Activated CD8-positive, alpha-beta T cell treated with anti-CD3 and anti-CD28 coated beads for 36 hours (primary cell): ENCODE data around the gene TTYH1. TPM values are rescaled to one million over a fixed set of nuclear protein-coding genes. Genes with fewer than 3 reads are reported as not detected.

Source experiments
- ATAC-seq: fragments of 200-7000 bp; cut with Tn5 transposase; one replicate; pipeline ENCODE4 v1.10.0; 2021; ENCODE audit warnings: mild to moderate bottlenecking, moderate library complexity
- CTCF ChIA-PET: fragments of 350-600 bp; sonication (Branson Sonifier 250); formaldehyde crosslinking; loops from one replicate; lab custom pipeline; 2021; ENCODE audit warnings: antibody characterized with exemption; lab: Charles Lee
- POLR2A ChIA-PET: fragments of 350-600 bp; sonication (Branson Sonifier 250); formaldehyde crosslinking; loops from one replicate; lab custom pipeline; 2021; ENCODE audit warnings: antibody characterized with exemption; lab: Charles Lee
- DNase-seq: peaks from one replicate; pipeline ENCODE4 v3.0.0-alpha.2; 2020
- H3K27ac Mint-ChIP-seq: one replicate; pipeline ENCODE4 v1.8.0; 2021; ENCODE audit warnings: mild to moderate bottlenecking, mixed read lengths
- H3K27me3 Mint-ChIP-seq: one replicate; pipeline ENCODE4 v1.8.0; 2021; ENCODE audit warnings: mixed read lengths
- H3K36me3 Mint-ChIP-seq: one replicate; pipeline ENCODE4 v1.8.0; 2021; ENCODE audit warnings: low read depth, mixed read lengths
- H3K4me1 Mint-ChIP-seq: one replicate; pipeline ENCODE4 v1.8.0; 2021; ENCODE audit warnings: low read depth, mixed read lengths
- H3K4me3 Mint-ChIP-seq: one replicate; pipeline ENCODE4 v1.8.0; 2021; ENCODE audit warnings: mild to moderate bottlenecking, moderate library complexity, mixed read lengths
- H3K9me3 Mint-ChIP-seq: one replicate; pipeline ENCODE4 v1.8.0; 2021; ENCODE audit warnings: mixed read lengths
- CTCF ChIP-seq: fragments of 200-600 bp; IDR thresholded peaks from one replicate; pipeline ENCODE4 v1.8.0; 2022; ENCODE audit warnings: antibody characterized with exemption, mild to moderate bottlenecking
- intact Hi-C: fragments of 100-400 bp; cut with micrococcal nuclease; formaldehyde crosslinking; loops from one replicate; pipeline ENCODE4 v1.10.0; 2022
- total RNA-seq, 2 experiments: library from RNA; stranded (reverse); gene quantifications; one replicate each; pipeline ENCODE4 v1.2.3, GENCODE V29; 2021

The TTYH1 gene
- total RNA-seq, 2 experiments from 2014 or later: 0.70 TPM; not detected in 1

GRCh38 chr19:54405628-54406027 lies 9.6 kb upstream of the TTYH1 start:
- H3K4me3 Mint-ChIP-seq: no peak overlapping the region
- peaks cover 2% of the 10 kb centered on the region for H3K27me3 Mint-ChIP-seq
- no peak for ATAC-seq
- H3K27ac Mint-ChIP-seq: no peak overlapping the region
- H3K36me3 Mint-ChIP-seq: peaks cover 1% of the 10 kb centered on the region
- no peak for DNase-seq
- H3K9me3 Mint-ChIP-seq: peaks cover 1% of the 10 kb centered on the region
- intact Hi-C loops: no loop called here
- ChIA-PET POLR2A (no interaction called here), CTCF (interaction anchor here (4.3 kb wide), 1 partner anchor 14 kb away, joined by 23 read pairs; no protein-coding TSS in a partner anchor)
- no peak for TF ChIP-seq CTCF
- no peaks in the 10 kb centered on the region for H3K4me1 Mint-ChIP-seq

- Mint-ChIP-seq H3K27me3 (peaks cover 8% of the 10 kb centered on the region), H3K9me3 (peaks cover 1% of the 10 kb centered on the region), H3K4me1 (no peaks in the 10 kb centered on the region), H3K27ac (no peak overlapping the region), H3K4me3 (no peak overlapping the region), H3K36me3 (peaks cover 1% of the 10 kb centered on the region)
- intact Hi-C loops: no loop called here
- TF ChIP-seq CTCF: no peak
- DNase-seq: no peak
- no peak for ATAC-seq
- ChIA-PET CTCF (interaction anchor here (1.3 to 3.0 kb wide), 2 partner anchors 17 to 83 kb away, joined by 4 to 16 read pairs; no protein-coding TSS in a partner anchor), POLR2A (no interaction called here)
These were observed 7.5 kb upstream of the TTYH1 start for GRCh38 chr19:54407780-54408179.

- peaks cover 8% of the 10 kb centered on the region for H3K27me3 Mint-ChIP-seq
- DNase-seq: no peak
- CTCF ChIA-PET: interaction anchor here (3.0 kb wide), 1 partner anchor 17 kb away, joined by 16 read pairs; no protein-coding TSS in a partner anchor
- intact Hi-C loops: no loop called here
- no peak overlapping the region for H3K4me3 Mint-ChIP-seq
- peaks cover 1% of the 10 kb centered on the region for H3K9me3 Mint-ChIP-seq
- no peak overlapping the region for H3K27ac Mint-ChIP-seq
- H3K36me3 Mint-ChIP-seq: peaks cover 1% of the 10 kb centered on the region
- H3K4me1 Mint-ChIP-seq: no peaks in the 10 kb centered on the region
- ATAC-seq: no peak
- TF ChIP-seq CTCF: no peak
- POLR2A ChIA-PET: no interaction called here
These were observed 6.7 kb upstream of the TTYH1 start for GRCh38 chr19:54408456-54409026.

GRCh38 chr19:54411033-54411432 lies 4.2 kb upstream of the TTYH1 start:
- POLR2A ChIA-PET: interaction anchor here (1.2 kb wide), 1 partner anchor 23 kb away, joined by 3 read pairs; no protein-coding TSS in a partner anchor
- H3K4me3 Mint-ChIP-seq: no peak overlapping the region
- DNase-seq: no peak
- no peak for ATAC-seq
- H3K27ac Mint-ChIP-seq: no peak overlapping the region
- intact Hi-C loops: no loop called here
- no peak for TF ChIP-seq CTCF
- no peaks in the 10 kb centered on the region for H3K4me1 Mint-ChIP-seq
- peaks cover 1% of the 10 kb centered on the region for H3K9me3 Mint-ChIP-seq
- H3K36me3 Mint-ChIP-seq: peaks cover 1% of the 10 kb centered on the region
- peaks cover 22% of the 10 kb centered on the region for H3K27me3 Mint-ChIP-seq
- CTCF ChIA-PET: no interaction called here

GRCh38 chr19:54412877-54413276 lies 2.4 kb upstream of the TTYH1 start:
- Mint-ChIP-seq H3K27ac (no peak overlapping the region), H3K27me3 (peaks cover 32% of the 10 kb centered on the region), H3K4me1 (peaks cover 9% of the 10 kb centered on the region), H3K36me3 (peaks cover 1% of the 10 kb centered on the region), H3K4me3 (no peak overlapping the region), H3K9me3 (peaks cover 1% of the 10 kb centered on the region)
- no peak for ATAC-seq
- POLR2A ChIA-PET: no interaction called here
- TF ChIP-seq CTCF: no peak
- CTCF ChIA-PET: no interaction called here
- intact Hi-C loops: no loop called here
- no peak for DNase-seq
